HG03280 (cell line): ENCODE measurements around the gene SORBS1.

Source experiments
- ATAC-seq: cut with Tn5 transposase; IDR thresholded peaks from one replicate; pipeline ENCODE4 v1.9.1; 2021; ENCODE audit warnings: mild to moderate bottlenecking, moderate library complexity; ENCODE audit not compliant: unreplicated experiment

The SORBS1 gene

DNA sequence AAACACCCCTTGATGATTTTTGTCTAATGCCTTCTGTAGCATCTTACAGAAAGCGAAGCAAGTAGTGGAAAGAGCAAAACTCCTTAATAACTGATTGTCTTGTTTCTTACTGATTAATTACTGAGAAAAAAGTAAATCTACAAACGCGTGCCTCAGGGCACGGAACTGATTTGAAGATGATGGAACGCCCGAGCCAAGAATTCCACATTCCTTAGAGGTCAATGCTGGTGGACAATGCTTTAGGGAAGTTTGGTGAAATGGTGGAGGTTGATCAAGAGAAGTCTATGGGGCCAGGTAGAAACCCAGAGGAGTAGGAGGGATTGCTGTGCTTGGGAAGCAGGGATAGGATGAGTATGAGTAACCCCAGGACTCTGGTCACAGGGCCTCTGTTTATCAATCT lies 5.0 kb upstream of the SORBS1 start:
- no peak for ATAC-seq

- ATAC-seq: no peak
Observed at GRCh38 chr10:95565336-95565735, 4.2 kb upstream of the SORBS1 start.

- ATAC-seq: no peak
Observed at GRCh38 chr10:95564291-95564690, 3.1 kb upstream of the SORBS1 start.

GRCh38 chr10:95562341-95562965 lies 1.3 kb upstream of the SORBS1 start:
- no peak for ATAC-seq

DNA sequence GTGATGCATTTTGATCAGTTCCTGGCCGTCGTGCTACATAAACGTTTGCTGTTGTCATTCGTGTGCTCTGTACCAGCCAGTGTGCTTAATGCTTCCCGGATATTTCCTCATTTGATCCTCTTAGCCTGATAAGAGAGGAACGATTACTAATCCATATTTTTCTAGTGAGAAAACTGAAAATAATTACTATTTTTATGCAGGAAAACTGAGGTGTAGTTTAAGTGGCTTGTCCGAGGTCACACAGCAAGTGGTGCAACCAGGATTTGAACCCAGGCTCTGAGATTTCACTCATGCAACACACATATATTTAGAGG lies 650 bp upstream of the SORBS1 start:
- no peak for ATAC-seq

- no peak for ATAC-seq
Observed at GRCh38 chr10:95560278-95561176, 644 bp downstream of the SORBS1 start.

DNA sequence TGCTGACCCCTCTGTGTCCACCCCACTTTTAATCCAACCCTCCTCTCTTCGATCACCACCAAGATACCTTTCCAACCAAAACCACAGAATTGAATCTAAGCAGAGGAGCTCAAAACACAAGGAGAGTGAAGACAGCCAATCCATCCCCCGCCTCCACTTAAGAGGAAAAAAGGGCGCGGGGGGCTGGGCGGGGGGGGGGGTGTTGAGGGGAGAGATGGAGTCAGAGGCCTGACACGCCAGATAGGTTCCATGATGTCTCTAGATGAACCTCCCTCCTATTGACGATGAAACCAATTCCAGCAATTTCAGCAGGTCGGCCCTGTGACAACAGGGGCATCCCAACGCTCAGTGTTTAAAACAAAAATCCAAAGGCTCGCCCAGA lies 1.3 kb downstream of the SORBS1 start:
- no peak for ATAC-seq

DNA sequence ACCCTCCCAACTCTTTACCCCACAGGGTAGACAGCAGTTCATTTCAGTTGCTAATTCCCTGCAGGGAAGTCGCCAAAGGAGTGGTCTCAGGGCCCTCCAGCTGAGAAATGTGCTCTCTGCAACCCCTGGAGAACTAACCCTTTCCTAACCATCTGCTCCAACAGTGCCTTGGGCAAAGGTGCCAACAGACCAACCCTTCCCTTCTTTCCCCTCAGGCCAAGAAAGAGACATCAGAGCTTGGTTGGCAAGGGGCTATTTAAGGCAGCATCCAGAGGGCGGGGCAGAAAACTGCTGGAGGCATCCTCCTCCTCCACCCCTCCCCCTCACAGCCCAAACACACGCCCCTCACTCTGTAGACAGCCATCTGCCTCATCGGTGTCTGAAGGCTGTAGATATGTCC lies 1.7 kb downstream of the SORBS1 start:
- no peak for ATAC-seq

DNA sequence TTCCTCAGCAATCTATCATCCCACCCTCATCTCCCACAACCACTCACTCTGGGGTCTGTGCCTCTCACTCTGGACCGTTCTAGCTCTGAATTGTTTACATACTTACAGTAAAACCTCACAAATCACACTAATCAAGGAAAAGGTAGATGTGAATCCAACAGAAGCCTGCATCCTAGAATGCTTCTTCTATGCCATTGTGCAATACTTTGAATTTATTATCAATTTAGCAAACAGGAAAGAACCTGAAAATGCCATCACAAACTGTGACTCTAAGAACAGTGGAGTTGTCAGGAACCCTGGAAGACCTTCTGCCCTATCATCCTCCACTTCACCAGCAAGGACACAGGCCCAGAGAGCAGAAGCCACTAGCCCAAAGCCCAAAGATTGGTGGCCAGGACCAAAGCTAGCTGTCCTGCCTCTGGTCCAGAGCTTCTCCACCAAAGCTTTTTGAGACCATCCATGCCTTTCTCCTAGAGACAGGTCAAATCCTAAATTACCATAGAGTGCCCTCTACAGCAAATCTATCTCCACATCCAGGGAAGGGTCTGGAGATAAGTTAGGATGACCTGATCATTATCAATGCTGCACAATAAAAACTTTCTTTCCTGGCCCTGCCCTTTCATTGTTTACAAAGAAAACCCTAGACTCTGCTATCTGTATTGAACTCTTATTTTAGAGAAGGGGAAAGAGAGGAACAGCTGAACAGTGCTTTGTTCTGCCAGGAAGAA lies 2.4 kb downstream of the SORBS1 start:
- ATAC-seq: no peak

DNA sequence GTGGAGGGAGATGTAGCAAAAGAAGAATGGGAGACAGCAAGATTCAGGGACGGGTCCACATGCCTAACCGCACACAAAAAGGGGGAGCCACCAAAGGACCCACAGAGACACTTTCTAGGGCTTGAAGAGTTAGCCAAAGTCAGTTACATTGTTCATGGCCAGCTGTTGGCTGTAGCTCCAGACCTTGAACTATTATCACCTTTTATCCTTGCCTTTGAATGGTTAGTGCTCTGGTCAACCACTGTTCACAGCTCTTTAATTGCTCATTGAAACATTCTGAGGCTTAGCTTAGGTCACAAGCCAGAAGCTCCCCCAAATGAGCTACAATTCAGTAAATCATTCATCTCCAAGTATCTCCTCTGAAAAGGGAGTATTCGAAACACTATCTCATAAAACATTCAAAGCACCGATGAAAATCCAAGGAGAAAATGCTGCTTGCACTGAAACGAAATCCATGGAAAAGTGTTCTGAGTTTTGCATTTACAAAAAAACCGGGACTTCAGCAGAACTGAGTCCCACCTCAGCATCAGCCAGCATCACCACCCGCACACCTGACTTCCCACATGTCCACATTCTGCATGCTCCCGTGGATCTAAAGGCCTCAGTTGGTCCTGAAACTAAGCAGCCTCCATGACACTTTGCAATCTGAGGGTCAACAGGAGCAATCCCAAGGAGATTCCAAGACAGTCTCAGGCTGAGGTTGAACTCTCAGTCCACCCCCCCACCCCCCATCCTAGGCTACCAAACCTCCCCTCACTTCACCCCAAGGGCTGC lies 4.0 kb downstream of the SORBS1 start:
- ATAC-seq: no peak

GRCh38 chr10:95553674-95554073 lies 7.5 kb downstream of the SORBS1 start:
- no peak for ATAC-seq

GRCh38 chr10:95552679-95553342 lies 8.4 kb downstream of the SORBS1 start:
- no peak for ATAC-seq

- no peak for ATAC-seq
Observed at GRCh38 chr10:95550073-95550672, 11.0 kb downstream of the SORBS1 start.

DNA sequence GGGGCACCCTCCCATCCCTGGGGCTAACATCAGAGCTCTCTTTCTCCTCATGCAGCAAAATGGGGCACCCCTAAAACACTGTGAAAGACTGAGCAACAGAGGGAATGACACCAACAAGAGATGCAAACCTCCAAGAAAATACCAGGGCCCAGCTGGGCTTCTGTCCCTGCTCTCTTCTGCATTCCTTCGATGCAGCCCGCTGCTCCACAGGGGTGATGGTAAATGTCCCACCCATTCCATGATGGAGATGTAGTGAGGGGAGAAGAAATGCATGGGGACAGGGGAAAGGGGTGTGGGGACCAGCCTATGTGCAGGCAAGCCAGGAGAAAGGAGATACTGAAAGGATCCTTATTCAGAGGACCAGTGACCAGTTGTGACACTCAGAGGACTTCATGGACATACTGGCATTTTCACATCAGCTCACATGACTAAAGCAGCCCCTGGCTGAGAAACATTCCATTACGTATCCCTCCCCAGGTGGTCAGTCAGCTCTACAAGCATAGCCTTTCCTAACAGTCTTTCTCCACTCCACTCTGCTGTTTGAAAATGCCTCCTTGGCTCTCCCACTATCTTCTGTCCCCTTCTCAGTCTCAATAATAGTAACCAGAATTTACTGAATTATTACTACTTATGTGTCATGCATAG lies 13.3 kb downstream of the SORBS1 start:
- no peak for ATAC-seq

- no peak for ATAC-seq
Observed at GRCh38 chr10:95547197-95547596, 14.0 kb downstream of the SORBS1 start.

GRCh38 chr10:95545981-95546380 lies 15.2 kb downstream of the SORBS1 start:
- ATAC-seq: no peak

DNA sequence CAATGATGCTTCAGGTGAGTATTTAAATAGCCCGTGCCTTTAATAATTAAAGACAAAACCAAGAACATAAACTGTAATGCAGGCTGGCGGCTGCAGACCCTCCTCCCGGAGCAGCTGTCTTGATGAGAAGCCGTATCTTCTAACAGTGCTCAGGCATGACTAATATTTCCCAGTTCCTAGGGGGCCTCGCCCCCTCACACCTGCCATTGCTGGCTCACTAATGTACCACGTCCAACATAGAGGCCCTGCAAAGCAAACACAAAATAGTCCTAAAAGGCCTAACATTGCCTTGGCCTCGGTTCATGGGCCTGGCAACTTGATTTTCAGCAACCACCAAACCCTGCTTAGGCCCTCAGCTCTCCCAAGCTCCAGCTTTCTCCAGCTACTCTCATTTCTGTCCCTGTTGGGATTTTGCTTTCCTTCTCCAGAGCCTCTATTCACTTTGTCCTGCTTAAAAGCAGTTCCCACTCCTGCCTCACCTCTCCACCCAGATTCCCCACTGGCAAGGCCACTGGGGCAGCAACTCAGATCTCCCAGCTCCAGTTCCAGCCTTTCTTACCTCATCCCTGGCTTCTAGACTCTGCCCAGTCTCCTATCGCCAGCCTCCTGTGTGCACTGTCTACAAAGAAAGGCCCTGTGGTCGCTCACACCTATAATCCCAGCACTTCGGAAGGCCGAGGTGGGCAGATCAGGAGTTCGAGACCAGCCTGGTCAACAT lies 16.2 kb downstream of the SORBS1 start:
- no peak for ATAC-seq

DNA sequence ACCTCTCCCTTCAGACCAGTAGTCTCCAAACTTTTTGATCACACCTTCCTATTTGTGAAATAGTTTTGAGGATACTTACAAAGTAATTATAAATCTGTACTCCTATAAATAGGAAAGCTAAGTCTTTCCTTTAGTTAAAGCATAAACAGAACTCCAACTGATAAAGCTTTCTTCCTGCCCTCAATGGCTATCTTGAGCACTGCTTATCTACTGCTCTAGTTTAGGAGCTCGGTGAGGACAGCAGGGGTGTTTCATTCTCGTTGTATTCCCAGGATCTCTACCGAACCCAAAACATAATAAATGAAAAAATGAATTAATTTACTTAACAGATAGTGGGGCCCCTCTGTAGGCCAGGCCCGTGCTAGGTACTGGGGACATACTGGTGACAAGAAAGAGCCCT lies 17.7 kb downstream of the SORBS1 start:
- no peak for ATAC-seq

- no peak for ATAC-seq
Observed at GRCh38 chr10:95542761-95543160, 18.4 kb downstream of the SORBS1 start.
